Karpas-422 (cell line): ENCODE results near the gene TMEFF2. TPM values are rescaled to one million over a fixed set of nuclear protein-coding genes. Genes with fewer than 3 reads are reported as not detected.
"Not testable (repeated sequence)": the region's sequence is repeated elsewhere in the genome, so short reads cannot be mapped to it uniquely, and the experiment has no call there.

Experiments
- DNase-seq: peaks from one replicate; pipeline ENCODE4 v3.0.0-alpha.2; 2015
- H2AFZ ChIP-seq: fragments of 200-600 bp; sonication (generic); 2 replicates; pipeline ENCODE4 v1.6.1; 2014; ENCODE audit warnings: antibody characterized with exemption, low read length, mixed read lengths
- H3K27ac ChIP-seq: fragments of 200-600 bp; sonication (generic); 2 replicates; pipeline ENCODE4 v1.5.1; 2014; ENCODE audit warnings: mild to moderate bottlenecking, low read length, moderate library complexity
- H3K27me3 ChIP-seq: fragments of 200-600 bp; sonication (generic); 2 replicates; pipeline ENCODE4 v1.6.1; 2014; ENCODE audit warnings: low read length, mixed read lengths
- H3K36me3 ChIP-seq: fragments of 200-600 bp; sonication (generic); 2 replicates; pipeline ENCODE4 v1.6.1; 2014; ENCODE audit warnings: low read length, mixed read lengths; ENCODE audit not compliant: insufficient read depth
- H3K4me1 ChIP-seq: fragments of 200-600 bp; sonication (generic); 2 replicates; pipeline ENCODE4 v1.6.1; 2014; ENCODE audit warnings: mild to moderate bottlenecking, low read length, mixed read lengths
- H3K4me2 ChIP-seq: fragments of 200-600 bp; sonication (generic); 2 replicates; pipeline ENCODE4 v1.6.1; 2014; ENCODE audit warnings: low read length, low read depth, mild to moderate bottlenecking; ENCODE audit not compliant: poor library complexity, severe bottlenecking
- H3K4me3 ChIP-seq: fragments of 200-600 bp; sonication (generic); 2 replicates; pipeline ENCODE4 v1.5.1; 2014; ENCODE audit warnings: mild to moderate bottlenecking, antibody characterized with exemption, low read length, mixed read lengths
- H3K79me2 ChIP-seq: fragments of 200-600 bp; sonication (generic); 2 replicates; pipeline ENCODE4 v1.6.1; 2014; ENCODE audit warnings: mild to moderate bottlenecking, low read length, mixed read lengths
- H3K9ac ChIP-seq: fragments of 200-600 bp; sonication (generic); 2 replicates; pipeline ENCODE4 v1.6.0; 2014; ENCODE audit warnings: low read length
- H3K9me2 ChIP-seq: fragments of 200-600 bp; sonication (generic), shearing (Covaris generic); replicated peaks from 2 replicates; pipeline ENCODE4 v1.6.0; 2014; ENCODE audit warnings: mild to moderate bottlenecking, low read length, moderate library complexity; ENCODE audit not compliant: insufficient read depth
- H3K9me3 ChIP-seq: fragments of 300-700, 200-600 bp; sonication (generic); 2 replicates; pipeline ENCODE4 v1.6.1; 2014; ENCODE audit warnings: low read length, mixed read lengths
- H4K20me1 ChIP-seq: fragments of 200-600 bp; sonication (generic); 2 replicates; pipeline ENCODE4 v1.6.1; 2014; ENCODE audit warnings: mild to moderate bottlenecking, antibody characterized with exemption, low read length, low read depth; ENCODE audit not compliant: insufficient read depth
- total RNA-seq: library from RNA; depleted of rRNA; stranded (reverse); fragments of >200 nt; shearing (Covaris generic); gene quantifications from 2 replicates; pipeline ENCODE4 v1.2.3, GENCODE V29; 2014; ENCODE audit warnings: low replicate concordance

Gene TMEFF2
- total RNA-seq, 1 experiment from 2014 or later, result not detected

DNA sequence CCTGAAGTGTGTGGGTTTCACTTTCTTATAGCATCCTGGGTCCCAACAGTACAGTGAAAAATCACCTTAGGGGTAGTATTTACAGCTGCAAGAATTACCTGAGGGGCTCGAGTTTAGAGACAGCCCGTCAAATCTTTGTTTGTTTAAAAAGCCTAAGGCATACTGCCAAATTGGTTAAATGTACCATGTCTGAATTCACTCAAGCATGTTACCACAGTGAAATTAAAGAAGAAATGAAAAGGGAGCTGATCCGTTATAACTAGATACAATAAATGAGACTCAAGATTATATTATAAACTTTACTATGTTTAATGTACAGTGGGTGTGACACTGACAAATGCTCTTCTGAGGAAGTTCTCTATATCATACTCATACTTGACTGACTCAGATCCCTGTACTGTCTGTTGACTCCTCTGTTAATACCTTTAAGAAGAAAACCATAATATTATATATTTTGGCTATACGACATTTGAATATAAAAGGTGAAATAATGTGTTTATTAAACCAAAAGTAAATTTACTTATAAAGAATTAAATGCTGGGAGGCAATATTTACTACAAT is 107.3 kb downstream of the TMEFF2 start:
- no peak for DNase-seq
- Histone ChIP-seq H2AFZ (no peak overlapping the region), H3K36me3 (no peaks in the 10 kb centered on the region), H3K9me2 (no peaks in the 10 kb centered on the region), H4K20me1 (no peaks in the 10 kb centered on the region), H3K4me2 (no peak overlapping the region), H3K27me3 (no peaks in the 10 kb centered on the region), H3K4me3 (no peak overlapping the region), H3K4me1 (no peaks in the 10 kb centered on the region), H3K27ac (no peak overlapping the region), H3K9me3 (no peaks in the 10 kb centered on the region), H3K9ac (no peak overlapping the region), H3K79me2 (no peaks in the 10 kb centered on the region)

DNA sequence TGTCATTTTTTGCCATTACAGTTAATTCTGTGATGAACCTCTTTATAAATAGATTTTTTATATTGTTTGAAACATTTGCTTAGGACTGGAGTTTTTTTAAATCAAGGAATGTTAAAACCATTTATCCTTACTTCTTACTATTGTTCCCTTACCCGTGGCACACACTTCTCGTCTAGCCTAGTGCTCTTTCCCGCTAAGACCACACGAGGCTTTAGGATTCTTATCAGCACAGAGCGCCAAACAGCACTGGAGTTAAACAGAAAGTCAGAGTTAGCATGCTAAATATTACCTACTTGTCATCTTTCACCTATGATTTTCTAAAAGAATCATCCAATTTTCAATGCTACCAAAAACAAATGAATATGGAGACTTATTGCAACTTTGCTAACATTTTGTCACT is 112.6 kb downstream of the TMEFF2 start:
- Histone ChIP-seq H3K27me3 (no peaks in the 10 kb centered on the region), H3K9me3 (no peaks in the 10 kb centered on the region), H3K9ac (no peak overlapping the region), H3K27ac (no peak overlapping the region), H3K4me2 (no peak overlapping the region), H4K20me1 (no peaks in the 10 kb centered on the region), H2AFZ (no peak overlapping the region), H3K36me3 (no peaks in the 10 kb centered on the region), H3K4me3 (no peak overlapping the region), H3K4me1 (no peaks in the 10 kb centered on the region), H3K9me2 (no peaks in the 10 kb centered on the region), H3K79me2 (no peaks in the 10 kb centered on the region)
- no peak for DNase-seq

DNA sequence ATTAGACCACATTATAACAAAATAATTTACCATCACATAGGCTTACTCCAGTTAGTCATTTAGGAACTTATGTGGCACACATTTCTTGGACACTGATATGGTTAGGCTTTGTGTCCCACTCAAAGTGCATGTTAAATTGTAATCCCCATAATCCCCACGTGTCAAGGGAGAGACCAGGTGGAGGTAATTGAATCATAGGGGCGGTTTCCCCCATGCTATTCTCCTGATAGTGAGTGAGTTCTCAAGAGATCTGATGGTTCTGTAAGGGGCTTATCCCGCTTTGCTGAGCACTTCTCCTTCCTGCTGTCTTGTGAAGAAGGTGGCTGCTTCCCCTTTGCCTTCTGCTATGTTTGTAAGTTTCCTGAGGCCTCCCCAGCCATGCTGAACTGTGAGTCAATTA is 114.6 kb downstream of the TMEFF2 start:
- not testable (repeated sequence) for H3K36me3 ChIP-seq, H3K4me1 ChIP-seq, H4K20me1 ChIP-seq, H3K9me3 ChIP-seq, H3K9ac ChIP-seq, H3K4me2 ChIP-seq, H2AFZ ChIP-seq, H3K79me2 ChIP-seq, DNase-seq, H3K27me3 ChIP-seq, H3K9me2 ChIP-seq, H3K4me3 ChIP-seq, H3K27ac ChIP-seq

DNA sequence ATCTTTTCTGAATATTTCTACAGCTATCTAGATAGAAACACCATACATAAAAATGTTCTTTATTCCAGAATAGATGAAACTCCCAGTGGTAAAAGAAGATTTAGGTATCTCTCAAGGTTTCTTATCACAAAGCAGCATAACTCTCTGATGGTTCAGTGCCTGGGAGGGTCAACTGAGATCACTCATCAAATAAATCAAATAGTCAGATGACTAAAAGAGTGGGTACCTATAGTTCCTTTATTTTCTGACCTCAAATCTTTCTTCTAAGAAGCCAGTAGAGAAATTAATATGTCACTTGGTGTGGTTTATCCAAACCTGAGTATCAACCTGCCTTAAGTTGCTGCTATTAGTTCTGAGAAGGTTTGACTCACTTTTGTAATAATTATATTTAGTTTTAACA is 120.9 kb downstream of the TMEFF2 start:
- no peaks in the 10 kb centered on the region for H3K79me2 ChIP-seq
- H3K27me3 ChIP-seq, result no peaks in the 10 kb centered on the region
- no peak overlapping the region for H2AFZ ChIP-seq
- no peak overlapping the region for H3K4me2 ChIP-seq
- H3K4me1 ChIP-seq, result no peaks in the 10 kb centered on the region
- H3K9me2 ChIP-seq, result no peaks in the 10 kb centered on the region
- no peaks in the 10 kb centered on the region for H3K36me3 ChIP-seq
- DNase-seq, result no peak
- no peak overlapping the region for H3K27ac ChIP-seq
- H3K9me3 ChIP-seq, result no peaks in the 10 kb centered on the region
- no peaks in the 10 kb centered on the region for H4K20me1 ChIP-seq
- H3K9ac ChIP-seq, result no peak overlapping the region
- no peak overlapping the region for H3K4me3 ChIP-seq

DNA sequence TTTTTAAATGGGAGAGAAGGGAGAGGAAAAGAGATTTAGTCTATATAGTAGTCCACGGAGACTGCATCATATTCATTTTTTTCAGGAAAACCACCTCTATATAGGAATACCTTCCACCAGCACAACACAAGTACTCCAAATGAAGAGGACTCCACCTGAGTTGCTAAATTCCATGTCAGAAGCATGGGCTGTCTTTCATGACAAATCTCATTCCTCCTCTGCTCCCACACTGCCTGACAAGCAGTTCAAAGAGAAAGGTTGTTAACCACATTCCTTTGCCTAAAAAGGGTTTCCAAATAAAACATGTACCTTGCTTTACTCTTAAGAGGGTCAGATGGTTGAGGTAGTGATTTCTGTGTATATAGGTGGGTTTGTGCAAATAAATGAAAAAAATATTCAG is 122.0 kb downstream of the TMEFF2 start:
- Histone ChIP-seq H3K4me2 (no peak overlapping the region), H3K9me2 (no peaks in the 10 kb centered on the region), H3K4me1 (no peaks in the 10 kb centered on the region), H3K27me3 (no peaks in the 10 kb centered on the region), H3K9ac (no peak overlapping the region), H3K4me3 (no peak overlapping the region), H3K9me3 (no peaks in the 10 kb centered on the region), H3K79me2 (no peaks in the 10 kb centered on the region), H2AFZ (no peak overlapping the region), H3K27ac (no peak overlapping the region), H4K20me1 (no peaks in the 10 kb centered on the region), H3K36me3 (no peaks in the 10 kb centered on the region)
- no peak for DNase-seq

DNA sequence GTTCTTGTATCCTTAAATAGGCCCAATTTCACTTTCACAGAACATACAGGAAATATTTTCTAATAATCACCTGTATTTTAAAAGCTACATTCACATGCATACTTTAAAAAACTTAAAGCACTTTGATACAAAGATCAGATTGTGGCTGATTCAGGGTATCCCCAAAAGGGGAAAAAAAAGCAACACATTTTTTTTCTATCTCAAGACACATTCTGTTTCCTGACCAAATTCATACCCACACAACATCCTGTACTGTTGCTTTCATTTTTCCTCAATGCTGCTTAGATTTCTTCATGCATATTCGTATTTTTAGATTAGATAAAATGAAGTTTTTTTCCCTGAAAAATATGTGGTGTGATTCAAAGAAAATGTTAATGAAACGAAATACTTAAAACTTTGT is 122.5 kb downstream of the TMEFF2 start:
- H4K20me1 ChIP-seq, result no peaks in the 10 kb centered on the region
- H3K4me3 ChIP-seq, result no peak overlapping the region
- H3K4me2 ChIP-seq, result no peak overlapping the region

DNA sequence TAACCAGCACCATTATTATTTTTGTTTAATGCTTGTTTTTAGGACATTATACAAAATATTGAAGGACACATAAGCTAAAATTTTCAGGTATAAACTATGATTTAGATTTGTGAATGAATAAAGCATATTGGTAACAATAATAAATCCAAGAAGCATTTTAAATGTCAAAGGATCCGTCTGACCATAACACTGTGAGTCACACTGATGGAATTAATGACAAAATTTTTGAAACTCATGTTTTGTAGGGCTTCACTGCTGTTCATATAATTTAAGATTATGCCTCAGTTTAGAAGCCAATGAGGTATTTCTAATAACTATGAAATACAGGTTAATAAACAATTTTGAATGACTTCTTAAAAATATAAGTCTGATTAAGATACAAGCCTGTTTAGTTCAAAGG is 124.6 kb downstream of the TMEFF2 start:
- H3K9ac ChIP-seq, result no peak overlapping the region
- no peaks in the 10 kb centered on the region for H3K79me2 ChIP-seq
- no peaks in the 10 kb centered on the region for H3K9me2 ChIP-seq
- no peak overlapping the region for H2AFZ ChIP-seq
- H3K4me2 ChIP-seq, result no peak overlapping the region
- H3K36me3 ChIP-seq, result no peaks in the 10 kb centered on the region
- no peaks in the 10 kb centered on the region for H3K9me3 ChIP-seq
- no peak overlapping the region for H3K4me3 ChIP-seq
- H3K4me1 ChIP-seq, result no peaks in the 10 kb centered on the region
- DNase-seq, result no peak
- no peak overlapping the region for H3K27ac ChIP-seq
- H3K27me3 ChIP-seq, result no peaks in the 10 kb centered on the region
- no peaks in the 10 kb centered on the region for H4K20me1 ChIP-seq

More for the DNA sequence above, 122.5 kb downstream of the TMEFF2 start:
- Histone ChIP-seq H3K27me3 (no peaks in the 10 kb centered on the region), H3K9me2 (no peaks in the 10 kb centered on the region), H3K9me3 (no peaks in the 10 kb centered on the region), H3K36me3 (no peaks in the 10 kb centered on the region), H3K4me1 (no peaks in the 10 kb centered on the region), H3K27ac (no peak overlapping the region), H2AFZ (no peak overlapping the region), H3K79me2 (no peaks in the 10 kb centered on the region), H3K9ac (no peak overlapping the region)
- no peak for DNase-seq

DNA sequence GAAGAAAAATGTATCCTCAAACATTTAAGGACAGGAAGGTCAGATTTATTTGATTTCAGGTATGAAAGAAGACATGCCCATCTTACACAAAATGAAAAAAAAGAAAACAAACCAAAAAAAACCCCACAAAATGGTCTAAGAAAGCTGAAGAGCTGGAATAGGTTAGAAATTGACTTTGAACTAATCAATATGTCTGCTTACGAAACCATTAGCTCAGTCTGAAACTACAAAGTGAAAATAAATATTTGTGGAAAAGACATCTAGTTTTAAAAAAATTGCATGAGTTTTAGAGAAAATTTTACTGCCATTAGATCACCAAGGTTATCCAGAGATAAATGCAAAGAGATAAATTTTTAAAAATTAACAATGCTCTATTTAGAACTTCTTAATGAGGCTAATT is 125.3 kb downstream of the TMEFF2 start:
- no peaks in the 10 kb centered on the region for H3K36me3 ChIP-seq
- H3K4me3 ChIP-seq, result no peak overlapping the region
- no peak overlapping the region for H3K9ac ChIP-seq
- no peak overlapping the region for H3K4me2 ChIP-seq
- no peaks in the 10 kb centered on the region for H3K27me3 ChIP-seq
- H3K9me2 ChIP-seq, result no peaks in the 10 kb centered on the region
- no peaks in the 10 kb centered on the region for H3K4me1 ChIP-seq
- H3K79me2 ChIP-seq, result no peaks in the 10 kb centered on the region
- H4K20me1 ChIP-seq, result no peaks in the 10 kb centered on the region
- no peak for DNase-seq
- no peaks in the 10 kb centered on the region for H3K9me3 ChIP-seq
- no peak overlapping the region for H2AFZ ChIP-seq
- no peak overlapping the region for H3K27ac ChIP-seq

DNA sequence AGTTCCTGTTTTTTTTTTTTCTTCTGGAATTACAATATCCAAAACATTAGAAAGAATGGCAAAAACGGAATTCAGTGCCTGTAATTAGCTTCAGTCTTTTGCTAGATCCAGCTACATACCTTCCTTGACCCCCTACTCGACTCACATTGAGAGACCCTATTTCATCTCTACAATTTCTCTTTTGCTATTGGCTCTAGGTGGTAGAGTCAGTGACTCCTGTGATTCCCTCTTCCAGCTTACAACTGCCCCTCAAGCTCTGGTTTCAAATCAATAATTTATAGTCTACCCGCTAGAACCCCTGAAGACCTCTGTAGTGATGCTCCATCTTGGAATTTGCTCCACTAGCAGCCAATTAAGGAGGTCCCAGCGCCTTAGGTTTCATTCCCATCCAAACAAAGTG is 125.8 kb downstream of the TMEFF2 start:
- no peaks in the 10 kb centered on the region for H3K4me1 ChIP-seq
- no peaks in the 10 kb centered on the region for H3K27me3 ChIP-seq
- no peaks in the 10 kb centered on the region for H4K20me1 ChIP-seq
- no peak overlapping the region for H3K4me3 ChIP-seq
- DNase-seq, result no peak
- no peak overlapping the region for H3K4me2 ChIP-seq
- H3K9me3 ChIP-seq, result no peaks in the 10 kb centered on the region
- H3K79me2 ChIP-seq, result no peaks in the 10 kb centered on the region
- no peak overlapping the region for H2AFZ ChIP-seq
- H3K27ac ChIP-seq, result no peak overlapping the region
- no peaks in the 10 kb centered on the region for H3K9me2 ChIP-seq
- no peaks in the 10 kb centered on the region for H3K36me3 ChIP-seq
- H3K9ac ChIP-seq, result no peak overlapping the region
